Ovary (tissue), 9 donors: ENCODE data around the gene RGS3. TPM values are rescaled to one million over a fixed set of nuclear protein-coding genes. Genes with fewer than 3 reads are reported as not detected.

Source experiments
- DNase-seq, 5 donors: peaks; one replicate each; pipeline ENCODE4 v3.0.0-alpha.2; 2019 to 2020
- H3K27ac ChIP-seq, 2 donors: fragments of 200-600 bp; one replicate each; pipeline versions ENCODE4 v1.5.1 to v1.8.0; 2019 to 2022
- H3K27me3 ChIP-seq: fragments of 200-600 bp; one replicate; pipeline ENCODE4 v1.8.0; 2022
- H3K36me3 ChIP-seq: fragments of 200-600 bp; sonication (generic); one replicate; pipeline ENCODE4 v1.5.1; 2019
- H3K4me1 ChIP-seq: one replicate; pipeline ENCODE4 v1.8.1; 2013; ENCODE audit warnings: mild to moderate bottlenecking, moderate library complexity; ENCODE audit not compliant: insufficient read depth
- H3K4me3 ChIP-seq: fragments of 200-600 bp; sonication (generic); one replicate; pipeline ENCODE4 v1.5.1; 2017
- H3K9me3 ChIP-seq, 2 donors: fragments of 200-600 bp in 1 of 2; sonication (generic) in 1 of 2; one replicate each; pipeline versions ENCODE4 v1.5.1 to v1.8.1; 2013 to 2019; ENCODE audit warnings: mild to moderate bottlenecking in 1 of 2, moderate library complexity in 1 of 2
- CTCF ChIP-seq, 3 donors: fragments of 450-650 bp in 2 of 3; fragments of 200-600 bp in 1 of 3; IDR thresholded peaks; one replicate each; pipeline versions ENCODE4 v1.5.1 to v1.8.0; 2016 to 2022; ENCODE audit warnings: antibody characterized with exemption in 3 of 3, mild to moderate bottlenecking in 1 of 3
- EP300 ChIP-seq: sonication (generic); formaldehyde crosslinking; IDR thresholded peaks from one replicate; pipeline ENCODE4 v1.6.1; 2017; ENCODE audit warnings: antibody characterized with exemption
- POLR2A ChIP-seq: fragments of 450-650 bp; IDR thresholded peaks from one replicate; pipeline ENCODE4 v1.6.1; 2017; ENCODE audit warnings: antibody characterized with exemption, mild to moderate bottlenecking, moderate library complexity
- WGBS, 3 donors: extraction: QIAGEN DNeasy Blood & Tissue Kit in 1 of 3; methylation state at CpG; one replicate each; pipeline versions ENCODE4 v1.1.5 to v1.1.7; 2013 to 2017; 5-methylcytosine and 5-hydroxymethylcytosine counted together
- intact Hi-C, 4 donors: fragments of 100-400 bp; cut with DNase I; formaldehyde crosslinking; loops; one replicate each; pipeline versions ENCODE4 v1.11.0 to v1.15.1; 2022 to 2023
- polyA plus RNA-seq, 2 donors: library from polyadenylated mRNA; stranded (reverse); fragments of 200-250 nt in 1 of 2; fragments of 350-450 nt in 1 of 2; fragmentation: Illumina TruSeq in 1 of 2; extraction: RNeasy Lipid Tissue Mini Kit (QIAGEN cat#74804) in 1 of 2; gene quantifications; one replicate each; pipeline ENCODE4 v1.2.3, GENCODE V29; 2013 to 2014
- total RNA-seq, 7 donors: library from RNA; depleted of rRNA in 2 of 7; stranded (reverse); fragments of >200 nt in 2 of 7; fragmentation: NEBNext Ultra II Directional in 3 of 7; extraction: Animal tissue kit (Norgen Biotek cat#: 25700) in 3 of 7; gene quantifications; one replicate each; pipeline versions ENCODE4 v1.1.0 to v1.2.4, GENCODE V29; 2016 to 2023
- donor health status: DM: no; HTN: no; CAD: no; lungs with moderate emphysema.
- donor health status: DM: no; HTN: no; CAD: no.
- donor health status: Bipolar disorder and iron deficiency.
- donor health status: DM: yes; HTN: yes; CAD: no.
- donor health status: DM: no; HTN: no; CAD: no.
- donor health status: DM: yes; HTN: yes; CAD: no.

The RGS3 gene
- total and polyA plus RNA-seq, 9 donors = 6.1 to 49.3 (median 15.4) TPM

- Histone ChIP-seq H3K9me3 (no peaks in the 10 kb centered on the region), H3K27me3 (no peaks in the 10 kb centered on the region), H3K27ac (no peak overlapping the region), H3K4me1 (peaks cover 4% of the 10 kb centered on the region), H3K36me3 (no peaks in the 10 kb centered on the region), H3K4me3 (no peak overlapping the region)
- TF ChIP-seq CTCF (IDR thresholded peaks at IDR 0.05) (no peak), EP300 (no peak), POLR2A (no peak)
- intact Hi-C loops = no loop called here
- WGBS, 3 donors = 85 to 91% (median 88%) methylated on average over 7 of the region's 7 CpGs
- no peak for DNase-seq
Observed at GRCh38 chr9:113646491-113646890, 183.0 kb downstream of the RGS3 start.

Other genes with a start within 250 kb of the RGS3 start
- 10 to 100 TPM; 11.9 to 32.9 (median 20.2) TPM for gene FKBP15, start 242.4 kb upstream of the RGS3 start, total RNA-seq
- 10 to 100 TPM; 10.9 to 29.0 TPM for gene FKBP15, start 242.4 kb upstream of the RGS3 start, polyA plus RNA-seq
- gene SLC31A1, start 242.2 kb upstream of the RGS3 start, total RNA-seq = 10 to 100 TPM in 5 of 7 donors, 1 to 10 TPM in 2; 6.6 to 18.7 (median 12.5) TPM
- 10 to 100 TPM in 1 of 2 donors, 1 to 10 TPM in 1; 5.3 to 24.1 TPM for gene SLC31A1, start 242.2 kb upstream of the RGS3 start, polyA plus RNA-seq
- gene CDC26, start 188.2 kb upstream of the RGS3 start, total RNA-seq = 10 to 100 TPM; 24.2 to 40.0 (median 27.5) TPM
- gene CDC26, start 188.2 kb upstream of the RGS3 start, polyA plus RNA-seq = 10 to 100 TPM; 27.7 to 57.3 TPM
- gene PRPF4, start 188.1 kb upstream of the RGS3 start, total RNA-seq = 10 to 100 TPM; 12.5 to 30.8 (median 22.3) TPM
- gene PRPF4, start 188.1 kb upstream of the RGS3 start, polyA plus RNA-seq = 10 to 100 TPM; 13.9 to 28.9 TPM
- 1 to 10 TPM in 1 of 7 donors, under 1 TPM in 2, not detected in 4; 0.38 to 1.3 (median 0.57) TPM for gene RNF183, start 160.4 kb upstream of the RGS3 start, total RNA-seq
- gene RNF183, start 160.4 kb upstream of the RGS3 start, polyA plus RNA-seq = under 1 TPM in 1 of 2 donors, not detected in 1; 0.06 TPM
- 1 to 10 TPM; 1.7 to 5.3 (median 3.4) TPM for gene WDR31, start 123.5 kb upstream of the RGS3 start, total RNA-seq
- gene WDR31, start 123.5 kb upstream of the RGS3 start, polyA plus RNA-seq = 1 to 10 TPM; 1.9 to 4.6 TPM
- gene BSPRY, start 114.2 kb upstream of the RGS3 start, total RNA-seq = 1 to 10 TPM in 1 of 7 donors, under 1 TPM in 5, not detected in 1; 0.10 to 6.9 (median 0.41) TPM
- gene BSPRY, start 114.2 kb upstream of the RGS3 start, polyA plus RNA-seq = under 1 TPM; 0.11 to 0.47 TPM
- 10 to 100 TPM; 15.4 to 23.9 (median 21.1) TPM for gene HDHD3, start 86.7 kb upstream of the RGS3 start, total RNA-seq
- 10 to 100 TPM in 1 of 2 donors, 1 to 10 TPM in 1; 8.9 to 24.9 TPM for gene HDHD3, start 86.7 kb upstream of the RGS3 start, polyA plus RNA-seq
- 10 to 100 TPM; 14.3 to 59.3 (median 34.7) TPM for gene ALAD, start 62.4 kb upstream of the RGS3 start, total RNA-seq
- gene ALAD, start 62.4 kb upstream of the RGS3 start, polyA plus RNA-seq = 10 to 100 TPM; 46.8 to 57.0 TPM
- 10 to 100 TPM; 12.3 to 27.5 (median 24.2) TPM for gene POLE3, start 53.1 kb upstream of the RGS3 start, total RNA-seq
- gene POLE3, start 53.1 kb upstream of the RGS3 start, polyA plus RNA-seq = 10 to 100 TPM; 28.2 to 53.6 TPM
- gene C9orf43, start 53.0 kb upstream of the RGS3 start, total RNA-seq = under 1 TPM; 0.48 to 0.92 (median 0.84) TPM
- 1 to 10 TPM in 1 of 2 donors, under 1 TPM in 1; 0.46 to 1.2 TPM for gene C9orf43, start 53.0 kb upstream of the RGS3 start, polyA plus RNA-seq